Lower lobe of right lung (tissue), 2 donors: Measurements from ENCODE around the gene PATJ. TPM values are rescaled to one million over a fixed set of nuclear protein-coding genes. Genes with fewer than 3 reads are reported as not detected.
"Not testable (repeated sequence)": the region's sequence is repeated elsewhere in the genome, so short reads cannot be mapped to it uniquely, and the experiment has no call there.

Source experiments
- ATAC-seq, 2 donors: fragments of 200-7000 bp; cut with Tn5 transposase; one replicate each; pipeline ENCODE4 v1.9.1; 2020 to 2022; ENCODE audit warnings: mild to moderate bottlenecking in 2 of 2, moderate library complexity in 2 of 2
- DNase-seq: peaks from one replicate; pipeline ENCODE4 v3.0.0-alpha.2; 2020
- H3K27ac ChIP-seq: fragments of 200-600 bp; one replicate; pipeline ENCODE4 v1.8.0; 2022
- H3K27me3 ChIP-seq: fragments of 200-600 bp; one replicate; pipeline ENCODE4 v1.8.0; 2022; ENCODE audit warnings: low read depth
- H3K36me3 ChIP-seq: fragments of 200-600 bp; one replicate; pipeline ENCODE4 v1.8.0; 2022; ENCODE audit warnings: mild to moderate bottlenecking
- H3K4me1 ChIP-seq: fragments of 200-600 bp; one replicate; pipeline ENCODE4 v1.8.0; 2022
- H3K4me3 ChIP-seq: fragments of 200-600 bp; one replicate; pipeline ENCODE4 v1.8.0; 2022; ENCODE audit warnings: mild to moderate bottlenecking
- H3K9me3 ChIP-seq: fragments of 200-600 bp; one replicate; pipeline ENCODE4 v1.8.0; 2022
- intact Hi-C: fragments of 100-400 bp; cut with DNase I; formaldehyde crosslinking; loops from one replicate; pipeline ENCODE4 v1.11.0; 2022
- microRNA-seq: library from miRNA; unstranded; fragments of <30 nt; microRNA quantifications from one replicate; pipeline ENCODE4 v1.2.0, GENCODE V29; 2020; ENCODE audit warnings: borderline number of aligned reads
- total RNA-seq: library from RNA; stranded (reverse); fragmentation: NEBNext Ultra II Directional; extraction: Animal tissue kit (Norgen Biotek cat#: 25700); gene quantifications from one replicate; pipeline ENCODE4 v1.2.1, GENCODE V29; 2021
- TF ChIP-seq, protein P1 (sequence below): fragments of 200-600 bp; IDR thresholded peaks from one replicate; pipeline ENCODE4 v1.8.0; 2022; ENCODE audit warnings: antibody characterized with exemption, mild to moderate bottlenecking
- donor health status: DM: no; HTN: yes; CAD: no; lungs with severe emphysema.

PATJ gene
- total RNA-seq, 1 donor from 2014 or later, result 63.9 TPM

- Histone ChIP-seq H3K4me1 (no peaks in the 10 kb centered on the region), H3K4me3 (no peak overlapping the region), H3K36me3 (no peaks in the 10 kb centered on the region), H3K27me3 (no peaks in the 10 kb centered on the region), H3K9me3 (no peaks in the 10 kb centered on the region), H3K27ac (no peak overlapping the region)
- ATAC-seq (no peak), DNase-seq (no peak)
- TF ChIP-seq, protein P1, sequence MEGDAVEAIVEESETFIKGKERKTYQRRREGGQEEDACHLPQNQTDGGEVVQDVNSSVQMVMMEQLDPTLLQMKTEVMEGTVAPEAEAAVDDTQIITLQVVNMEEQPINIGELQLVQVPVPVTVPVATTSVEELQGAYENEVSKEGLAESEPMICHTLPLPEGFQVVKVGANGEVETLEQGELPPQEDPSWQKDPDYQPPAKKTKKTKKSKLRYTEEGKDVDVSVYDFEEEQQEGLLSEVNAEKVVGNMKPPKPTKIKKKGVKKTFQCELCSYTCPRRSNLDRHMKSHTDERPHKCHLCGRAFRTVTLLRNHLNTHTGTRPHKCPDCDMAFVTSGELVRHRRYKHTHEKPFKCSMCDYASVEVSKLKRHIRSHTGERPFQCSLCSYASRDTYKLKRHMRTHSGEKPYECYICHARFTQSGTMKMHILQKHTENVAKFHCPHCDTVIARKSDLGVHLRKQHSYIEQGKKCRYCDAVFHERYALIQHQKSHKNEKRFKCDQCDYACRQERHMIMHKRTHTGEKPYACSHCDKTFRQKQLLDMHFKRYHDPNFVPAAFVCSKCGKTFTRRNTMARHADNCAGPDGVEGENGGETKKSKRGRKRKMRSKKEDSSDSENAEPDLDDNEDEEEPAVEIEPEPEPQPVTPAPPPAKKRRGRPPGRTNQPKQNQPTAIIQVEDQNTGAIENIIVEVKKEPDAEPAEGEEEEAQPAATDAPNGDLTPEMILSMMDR, result no peak
- intact Hi-C loops, result no loop called here
These were observed 476.3 kb downstream of the PATJ start for GRCh38 chr1:62218604-62219003.

GRCh38 chr1:62220456-62220855 lies 478.2 kb downstream of the PATJ start:
- intact Hi-C loops, H3K36me3 ChIP-seq, ATAC-seq, H3K4me1 ChIP-seq, H3K27me3 ChIP-seq, H3K4me3 ChIP-seq, H3K9me3 ChIP-seq, DNase-seq, H3K27ac ChIP-seq: not testable (repeated sequence)

- Histone ChIP-seq H3K4me1 (no peaks in the 10 kb centered on the region), H3K4me3 (no peak overlapping the region), H3K27ac (no peak overlapping the region), H3K36me3 (no peaks in the 10 kb centered on the region), H3K27me3 (no peaks in the 10 kb centered on the region), H3K9me3 (no peaks in the 10 kb centered on the region)
- no peak for DNase-seq
- no peak for ATAC-seq
- intact Hi-C loops, result no loop called here
- TF ChIP-seq, protein P1, result no peak
These were observed 478.9 kb downstream of the PATJ start for GRCh38 chr1:62221171-62221570.

DNA sequence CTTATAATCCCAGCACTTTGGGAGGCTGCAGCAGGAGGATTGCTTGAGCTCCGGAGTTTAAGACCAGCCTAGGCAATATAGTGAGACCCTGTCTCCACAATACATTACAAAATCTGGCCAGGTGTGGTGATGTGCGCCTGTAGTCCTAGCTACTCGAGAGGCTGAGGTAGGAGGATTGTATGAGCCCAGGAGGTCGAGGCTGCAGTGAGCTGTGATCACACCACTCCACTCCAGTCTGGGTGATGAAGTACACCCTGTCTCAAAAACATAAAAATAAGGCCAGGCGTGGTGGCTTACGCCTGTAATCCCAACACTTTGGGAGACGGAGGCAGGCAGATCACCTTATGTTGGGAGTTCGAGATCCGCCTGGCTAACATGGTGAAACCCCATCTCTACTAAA lies 480.0 kb downstream of the PATJ start:
- H3K27me3 ChIP-seq, result no peaks in the 10 kb centered on the region
- H3K36me3 ChIP-seq, result no peaks in the 10 kb centered on the region
- no peaks in the 10 kb centered on the region for H3K4me1 ChIP-seq
- intact Hi-C loops, result no loop called here
- no peaks in the 10 kb centered on the region for H3K9me3 ChIP-seq
- DNase-seq, result no peak
- ATAC-seq, result no peak
- H3K27ac ChIP-seq, result no peak overlapping the region
- H3K4me3 ChIP-seq, result no peak overlapping the region
- TF ChIP-seq, protein P1, result no peak

DNA sequence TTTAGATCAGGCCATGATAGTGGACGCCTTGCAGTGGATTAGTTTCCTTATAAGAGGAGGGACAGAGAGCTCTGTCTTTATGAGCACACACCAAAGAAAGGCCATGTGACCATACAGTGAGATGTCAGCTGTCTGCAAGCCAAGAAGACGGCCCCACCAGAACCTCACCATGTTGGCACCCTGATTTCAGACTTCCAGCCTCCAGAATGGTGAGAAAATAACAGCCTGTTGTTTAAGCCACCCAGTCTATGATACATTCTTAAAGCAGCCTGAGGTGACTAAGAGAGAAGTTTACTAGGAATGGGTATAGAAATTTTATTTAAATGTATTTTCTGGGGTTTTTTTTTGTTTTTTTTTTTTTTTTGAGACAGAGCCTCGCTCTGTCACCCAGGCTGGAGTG lies 481.9 kb downstream of the PATJ start:
- no peaks in the 10 kb centered on the region for H3K27me3 ChIP-seq
- H3K9me3 ChIP-seq, result no peaks in the 10 kb centered on the region
- H3K36me3 ChIP-seq, result no peaks in the 10 kb centered on the region
- H3K27ac ChIP-seq, result no peak overlapping the region
- no peaks in the 10 kb centered on the region for H3K4me1 ChIP-seq
- DNase-seq (no peak), ATAC-seq (no peak)
- intact Hi-C loops, result no loop called here
- no peak overlapping the region for H3K4me3 ChIP-seq
- TF ChIP-seq, protein P1, result no peak

DNA sequence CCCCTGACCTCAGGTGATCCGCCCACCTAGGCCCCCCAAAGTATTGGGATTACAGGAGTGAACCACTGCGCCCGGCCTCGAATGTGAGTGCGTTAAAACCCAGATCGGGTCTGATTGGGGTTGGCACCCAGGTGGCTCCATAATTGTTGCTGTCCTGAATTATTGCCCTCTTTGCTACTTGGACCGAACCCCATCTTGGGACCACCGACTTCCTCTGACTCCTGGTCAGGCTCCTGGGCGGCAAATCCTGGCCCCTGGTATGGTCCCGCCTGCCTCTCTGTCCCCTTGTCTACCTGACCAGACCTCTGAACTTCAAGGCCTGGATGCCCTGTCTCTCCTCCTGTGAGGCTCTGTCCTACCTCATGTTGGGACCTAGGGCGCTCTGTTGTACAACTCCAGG lies 485.2 kb downstream of the PATJ start:
- H3K27ac ChIP-seq, result no peak overlapping the region
- H3K36me3 ChIP-seq, result no peaks in the 10 kb centered on the region
- TF ChIP-seq, protein P1, result no peak
- no peaks in the 10 kb centered on the region for H3K27me3 ChIP-seq
- intact Hi-C loops, result no loop called here
- no peaks in the 10 kb centered on the region for H3K4me1 ChIP-seq
- no peak overlapping the region for H3K4me3 ChIP-seq
- ATAC-seq (no peak), DNase-seq (no peak)
- no peaks in the 10 kb centered on the region for H3K9me3 ChIP-seq

Small RNA genes within 50 kb of the gene (microRNA-seq; reads per million reads assigned to microRNA genes)
- gene MIR3116-1 (not detected), gene MIR3116-2 (not detected)

Other genes with a start within 250 kb of the PATJ start
- 47.8 TPM for gene TM2D1, start 17.3 kb upstream of the PATJ start, total RNA-seq